Activated naive CD4-positive, alpha-beta T cell treated with anti-CD3 and anti-CD28 coated beads, Interleukin-2, amount 10 ng/mL, durations not matched to agents 7 days and 5 days (primary cell): ENCODE data around the gene CYP8B1.
"Not testable (repeated sequence)": the region's sequence is repeated elsewhere in the genome, so short reads cannot be mapped to it uniquely, and the experiment has no call there.

ENCODE experiments used
- CTCF ChIA-PET: fragments of 350-600 bp; sonication (Branson Sonifier 250); formaldehyde crosslinking; loops from one replicate; lab custom pipeline; 2021; ENCODE audit warnings: antibody characterized with exemption; lab: Charles Lee
- DNase-seq: peaks from one replicate; pipeline ENCODE4 v3.0.0-alpha.2; 2020
- H3K27ac Mint-ChIP-seq: one replicate; pipeline ENCODE4 v1.8.0; 2021; ENCODE audit warnings: mild to moderate bottlenecking, moderate library complexity, mixed read lengths
- H3K27me3 Mint-ChIP-seq: one replicate; pipeline ENCODE4 v1.8.0; 2021; ENCODE audit warnings: mild to moderate bottlenecking, mixed read lengths
- H3K36me3 Mint-ChIP-seq: one replicate; pipeline ENCODE4 v1.8.0; 2021; ENCODE audit warnings: mixed read lengths
- H3K4me1 Mint-ChIP-seq: one replicate; pipeline ENCODE4 v1.8.0; 2021; ENCODE audit warnings: mixed read lengths
- H3K4me3 Mint-ChIP-seq: one replicate; pipeline ENCODE4 v1.8.0; 2021; ENCODE audit warnings: mild to moderate bottlenecking, moderate library complexity, mixed read lengths
- H3K9me3 Mint-ChIP-seq: one replicate; pipeline ENCODE4 v1.8.0; 2021; ENCODE audit warnings: mixed read lengths

CYP8B1 gene

GRCh38 chr3:42895580-42895868, 19.8 kb upstream of the CYP8B1 start:
- CTCF ChIA-PET = no interaction called here
- Mint-ChIP-seq H3K9me3 (no peaks in the 10 kb centered on the region), H3K27ac (no peak overlapping the region), H3K27me3 (peaks cover 15% of the 10 kb centered on the region), H3K4me3 (no peak overlapping the region), H3K36me3 (no peaks in the 10 kb centered on the region), H3K4me1 (peaks cover 7% of the 10 kb centered on the region)
- no peak for DNase-seq

GRCh38 chr3:42894698-42895579, 19.3 kb upstream of the CYP8B1 start:
- CTCF ChIA-PET = no interaction called here
- Mint-ChIP-seq H3K9me3 (no peaks in the 10 kb centered on the region), H3K27me3 (peaks cover 16% of the 10 kb centered on the region), H3K4me1 (peaks cover 7% of the 10 kb centered on the region), H3K4me3 (no peak overlapping the region), H3K27ac (no peak overlapping the region), H3K36me3 (no peaks in the 10 kb centered on the region)
- no peak for DNase-seq

GRCh38 chr3:42892807-42893206, 17.1 kb upstream of the CYP8B1 start:
- CTCF ChIA-PET = interaction anchor here (0.6 kb wide), 1 partner anchor 153 kb away, joined by 3 read pairs; no protein-coding TSS in a partner anchor
- Mint-ChIP-seq H3K27me3 (peaks cover 24% of the 10 kb centered on the region), H3K27ac (no peak overlapping the region), H3K9me3 (no peaks in the 10 kb centered on the region), H3K4me3 (no peak overlapping the region), H3K36me3 (no peaks in the 10 kb centered on the region), H3K4me1 (peaks cover 7% of the 10 kb centered on the region)
- no peak for DNase-seq

GRCh38 chr3:42892169-42892568, 16.5 kb upstream of the CYP8B1 start:
- H3K4me3 Mint-ChIP-seq = no peak overlapping the region
- no peaks in the 10 kb centered on the region for H3K36me3 Mint-ChIP-seq
- no peak overlapping the region for H3K27ac Mint-ChIP-seq
- CTCF ChIA-PET = no interaction called here
- peaks cover 7% of the 10 kb centered on the region for H3K4me1 Mint-ChIP-seq
- H3K27me3 Mint-ChIP-seq = peaks cover 28% of the 10 kb centered on the region
- no peaks in the 10 kb centered on the region for H3K9me3 Mint-ChIP-seq
- no peak for DNase-seq

GRCh38 chr3:42891042-42891441, 15.4 kb upstream of the CYP8B1 start:
- H3K27me3 Mint-ChIP-seq = peaks cover 29% of the 10 kb centered on the region
- no peak for DNase-seq
- H3K9me3 Mint-ChIP-seq = no peaks in the 10 kb centered on the region
- no peak overlapping the region for H3K27ac Mint-ChIP-seq
- CTCF ChIA-PET = no interaction called here
- no peak overlapping the region for H3K4me3 Mint-ChIP-seq
- H3K36me3 Mint-ChIP-seq = no peaks in the 10 kb centered on the region
- H3K4me1 Mint-ChIP-seq = peaks cover 7% of the 10 kb centered on the region

GRCh38 chr3:42887084-42887483, 11.4 kb upstream of the CYP8B1 start:
- H3K4me1 Mint-ChIP-seq = peaks cover 5% of the 10 kb centered on the region
- no peak overlapping the region for H3K4me3 Mint-ChIP-seq
- CTCF ChIA-PET = no interaction called here

GRCh38 chr3:42886294-42886822, 10.7 kb upstream of the CYP8B1 start:
- CTCF ChIA-PET = no interaction called here

More at GRCh38 chr3:42887084-42887483, 11.4 kb upstream of the CYP8B1 start:
- H3K9me3 Mint-ChIP-seq = no peaks in the 10 kb centered on the region
- no peak overlapping the region for H3K27ac Mint-ChIP-seq
- no peak for DNase-seq
- peaks cover 22% of the 10 kb centered on the region for H3K27me3 Mint-ChIP-seq
- no peaks in the 10 kb centered on the region for H3K36me3 Mint-ChIP-seq

GRCh38 chr3:42884324-42884723, 8.6 kb upstream of the CYP8B1 start:
- Mint-ChIP-seq H3K27ac (no peak overlapping the region), H3K36me3 (no peaks in the 10 kb centered on the region), H3K27me3 (peaks cover 26% of the 10 kb centered on the region), H3K4me3 (no peak overlapping the region), H3K4me1 (peaks cover 12% of the 10 kb centered on the region), H3K9me3 (no peaks in the 10 kb centered on the region)
- CTCF ChIA-PET = interaction anchor here (3.5 kb wide), 1 partner anchor 53 kb away, joined by 19 read pairs; no protein-coding TSS in a partner anchor
- DNase-seq = no peak

More at GRCh38 chr3:42886294-42886822, 10.7 kb upstream of the CYP8B1 start:
- H3K4me3 Mint-ChIP-seq = no peak overlapping the region
- H3K27me3 Mint-ChIP-seq = peaks cover 19% of the 10 kb centered on the region
- H3K9me3 Mint-ChIP-seq = no peaks in the 10 kb centered on the region
- no peak overlapping the region for H3K27ac Mint-ChIP-seq
- DNase-seq = no peak
- H3K4me1 Mint-ChIP-seq = peaks cover 4% of the 10 kb centered on the region
- no peaks in the 10 kb centered on the region for H3K36me3 Mint-ChIP-seq

- H3K4me3 Mint-ChIP-seq, DNase-seq, H3K27ac Mint-ChIP-seq, H3K36me3 Mint-ChIP-seq, H3K9me3 Mint-ChIP-seq: not testable (repeated sequence)
- peaks cover 12% of the 10 kb centered on the region for H3K4me1 Mint-ChIP-seq
- H3K27me3 Mint-ChIP-seq = peaks cover 24% of the 10 kb centered on the region
- CTCF ChIA-PET = interaction anchor here (2.4 to 3.5 kb wide), 2 partner anchors 52 to 104 kb away, joined by 18 to 19 read pairs; no protein-coding TSS in a partner anchor
Observed at GRCh38 chr3:42883251-42883930, 7.7 kb upstream of the CYP8B1 start.

- CTCF ChIA-PET = interaction anchor here (0.8 to 3.5 kb wide), 10 partner anchors 28 to 168 kb away, joined by 3 to 19 read pairs (median 4); no protein-coding TSS in a partner anchor
- peaks cover 12% of the 10 kb centered on the region for H3K4me1 Mint-ChIP-seq
- no peaks in the 10 kb centered on the region for H3K36me3 Mint-ChIP-seq
- peak overlapping the region; percentile 66 for H3K4me3 Mint-ChIP-seq
- peak; percentile 93 for DNase-seq
- H3K27ac Mint-ChIP-seq = peak overlapping the region; percentile 55
- H3K27me3 Mint-ChIP-seq = peaks cover 18% of the 10 kb centered on the region
- H3K9me3 Mint-ChIP-seq = no peaks in the 10 kb centered on the region
Observed at GRCh38 chr3:42880601-42881451, 5.1 kb upstream of the CYP8B1 start.

GRCh38 chr3:42880183-42880582, 4.5 kb upstream of the CYP8B1 start:
- H3K36me3 Mint-ChIP-seq = no peaks in the 10 kb centered on the region
- no peak for DNase-seq
- peaks cover 12% of the 10 kb centered on the region for H3K4me1 Mint-ChIP-seq
- H3K9me3 Mint-ChIP-seq = no peaks in the 10 kb centered on the region
- CTCF ChIA-PET = no interaction called here
- H3K27ac Mint-ChIP-seq = no peak overlapping the region
- H3K27me3 Mint-ChIP-seq = peaks cover 14% of the 10 kb centered on the region
- peak overlapping the region; percentile 66 for H3K4me3 Mint-ChIP-seq

- Mint-ChIP-seq H3K27me3 (peaks cover 29% of the 10 kb centered on the region), H3K4me1 (peaks cover 12% of the 10 kb centered on the region), H3K4me3 (no peak overlapping the region), H3K27ac (no peak overlapping the region), H3K36me3 (no peaks in the 10 kb centered on the region), H3K9me3 (no peaks in the 10 kb centered on the region)
- DNase-seq = no peak
- CTCF ChIA-PET = interaction anchor here (1.0 to 2.2 kb wide), 3 partner anchors 39 to 94 kb away, joined by 4 to 11 read pairs (median 9); no protein-coding TSS in a partner anchor
Observed at GRCh38 chr3:42877881-42878280, 2.2 kb upstream of the CYP8B1 start.

GRCh38 chr3:42876940-42877720, 1.5 kb upstream of the CYP8B1 start:
- no peak overlapping the region for H3K4me3 Mint-ChIP-seq
- peaks cover 37% of the 10 kb centered on the region for H3K27me3 Mint-ChIP-seq
- DNase-seq = no peak
- H3K27ac Mint-ChIP-seq = no peak overlapping the region
- CTCF ChIA-PET = interaction anchor here (2.2 kb wide), 1 partner anchor 46 kb away, joined by 9 read pairs; no protein-coding TSS in a partner anchor
- H3K36me3 Mint-ChIP-seq = no peaks in the 10 kb centered on the region
- H3K4me1 Mint-ChIP-seq = peaks cover 12% of the 10 kb centered on the region
- H3K9me3 Mint-ChIP-seq = no peaks in the 10 kb centered on the region
